Effector CD8-positive, alpha-beta T cell (primary cell): ENCODE results near the gene CAB39.

Experiments
- DNase-seq: peaks from one replicate; lab custom pipeline; 2025; lab: John Stamatoyannopoulos, UW

The CAB39 gene

GRCh38 chr2:230784795-230785194 is 72.2 kb downstream of the CAB39 start:
- no peak for DNase-seq

- DNase-seq = no peak
Observed at GRCh38 chr2:230785346-230785745, 72.7 kb downstream of the CAB39 start.

GRCh38 chr2:230787101-230787500 is 74.5 kb downstream of the CAB39 start:
- no peak for DNase-seq

- DNase-seq = no peak
Observed at GRCh38 chr2:230788554-230789175, 76.0 kb downstream of the CAB39 start.

DNA sequence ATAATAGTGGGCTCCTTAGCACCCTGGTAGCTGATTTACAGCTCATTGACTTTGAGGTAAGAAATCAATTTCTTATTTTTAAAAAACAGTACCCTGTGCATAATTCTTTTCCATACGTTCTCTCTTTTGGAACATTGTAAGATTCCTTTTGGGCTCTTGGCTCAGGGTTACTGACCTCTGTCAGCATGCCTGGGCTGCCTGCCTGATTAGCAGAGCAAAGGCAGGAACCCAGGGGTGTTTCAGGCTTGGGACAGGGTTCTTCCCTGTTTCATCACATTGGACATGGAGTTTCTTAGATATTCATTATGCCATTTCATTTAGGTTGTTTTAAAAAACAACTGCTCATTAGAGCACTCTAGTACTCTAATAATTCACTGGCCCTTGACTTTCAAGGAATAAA is 78.3 kb downstream of the CAB39 start:
- no peak for DNase-seq

DNA sequence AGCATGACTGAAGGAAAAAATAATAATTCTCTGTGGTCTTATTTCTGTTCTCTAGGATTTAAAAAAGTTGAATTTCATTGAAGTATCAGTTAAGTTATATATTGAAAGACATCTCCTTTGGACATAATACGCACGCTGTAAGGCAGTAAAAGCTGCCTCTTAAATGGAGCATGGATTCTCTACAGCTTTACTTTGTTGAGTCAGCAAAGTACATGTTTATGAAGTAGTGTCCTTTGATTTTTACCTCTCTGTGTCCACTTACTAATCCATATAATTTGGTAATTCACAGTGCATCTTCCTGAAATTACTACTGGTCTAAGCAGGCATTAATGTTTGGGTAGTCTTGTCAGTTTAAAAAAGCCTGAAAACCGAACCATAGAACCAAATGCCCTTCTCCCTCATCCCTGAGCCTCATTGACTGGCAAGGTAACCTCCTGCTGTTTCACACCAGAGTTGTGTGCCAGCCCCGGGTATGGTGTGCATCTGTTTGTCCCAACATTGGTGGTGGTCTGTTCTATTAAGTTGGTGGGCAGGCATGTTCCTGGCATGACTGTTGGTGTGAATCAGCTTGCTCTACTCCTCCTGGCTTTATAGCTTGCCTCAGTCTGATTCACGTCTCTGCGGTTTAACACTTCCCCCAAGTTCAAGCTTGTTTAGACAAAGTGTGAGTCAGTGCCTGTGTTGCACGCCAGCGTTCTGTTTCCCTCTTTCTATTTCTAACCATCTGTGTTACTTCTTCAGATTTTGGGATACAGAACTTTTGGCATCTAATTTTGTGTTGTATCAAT is 81.1 kb downstream of the CAB39 start:
- DNase-seq = peak; percentile 9

- no peak for DNase-seq
Observed at GRCh38 chr2:230794497-230794896, 81.9 kb downstream of the CAB39 start.

- no peak for DNase-seq
Observed at GRCh38 chr2:230795856-230796255, 83.2 kb downstream of the CAB39 start.

DNA sequence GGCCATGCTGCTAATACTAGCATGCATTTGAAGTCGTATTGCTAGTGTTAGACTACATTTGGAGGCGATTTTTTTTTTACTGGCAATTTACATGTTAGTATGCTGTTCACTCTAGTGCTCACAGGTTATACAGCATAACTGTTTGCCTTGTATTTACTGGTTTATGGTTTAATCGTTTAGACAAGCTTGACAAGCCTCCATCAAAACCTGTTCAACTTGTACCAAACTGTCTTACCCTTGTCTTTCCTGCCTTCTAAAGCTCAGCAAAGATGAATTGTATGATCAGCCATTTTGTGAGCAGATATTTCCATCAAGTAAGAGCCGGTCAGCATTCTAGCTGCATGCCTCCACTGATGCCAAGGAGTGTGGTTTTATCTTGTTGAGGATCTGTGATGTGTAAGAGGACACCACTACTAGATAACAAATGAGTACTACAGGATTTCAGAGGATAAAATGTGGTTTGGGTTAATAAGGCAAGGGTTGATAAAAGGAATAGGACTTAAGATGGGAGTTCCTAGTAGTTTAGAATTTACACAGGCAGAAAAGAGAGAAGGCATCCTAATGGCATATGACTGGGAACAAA is 83.7 kb downstream of the CAB39 start:
- DNase-seq = no peak

DNA sequence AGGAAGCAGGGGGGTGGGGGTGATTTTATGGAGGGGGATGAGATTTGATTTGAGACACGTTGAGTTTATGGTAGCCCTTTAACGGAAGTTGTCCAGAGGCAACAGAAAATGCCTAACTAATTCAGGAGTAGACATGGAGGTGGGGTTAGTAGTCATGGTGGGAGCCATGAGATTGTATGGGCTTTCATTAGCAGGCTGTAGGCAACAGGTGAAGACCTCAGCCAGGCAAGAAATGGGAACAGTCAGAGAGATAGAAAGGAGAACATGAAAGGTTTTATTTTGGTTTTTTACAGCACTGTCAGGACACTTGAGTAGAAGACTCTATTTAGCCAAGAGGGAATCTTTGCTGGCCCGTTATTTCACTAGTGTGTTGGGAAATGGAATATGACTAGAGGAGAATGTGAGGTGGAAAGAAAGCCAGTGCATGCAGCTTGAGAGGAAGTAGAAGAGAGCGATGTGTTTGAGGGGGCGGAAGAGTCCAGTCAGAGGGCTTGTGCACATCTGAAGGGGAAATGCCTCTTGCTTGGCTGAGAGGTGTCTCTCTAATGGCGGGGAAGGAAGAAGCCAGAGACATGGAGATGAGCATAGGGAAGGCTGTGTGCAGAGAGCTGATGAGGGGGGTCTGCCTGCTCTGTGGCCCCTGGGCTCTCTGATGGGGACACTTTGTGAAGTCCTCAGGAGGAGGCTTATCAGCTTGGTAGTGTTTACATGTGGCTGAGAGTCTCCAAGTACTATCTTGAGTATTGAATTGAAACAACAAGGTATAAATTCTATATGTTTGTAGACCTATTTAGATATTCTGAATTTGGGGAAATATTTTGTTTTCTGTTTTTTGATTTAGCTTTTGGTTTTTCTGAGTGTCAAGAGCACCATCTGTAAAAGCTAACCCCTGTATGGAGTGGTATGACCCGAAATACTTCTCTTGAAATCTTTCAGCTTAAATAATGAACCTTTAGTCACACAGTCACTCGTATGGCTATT is 85.2 kb downstream of the CAB39 start:
- DNase-seq = no peak

DNA sequence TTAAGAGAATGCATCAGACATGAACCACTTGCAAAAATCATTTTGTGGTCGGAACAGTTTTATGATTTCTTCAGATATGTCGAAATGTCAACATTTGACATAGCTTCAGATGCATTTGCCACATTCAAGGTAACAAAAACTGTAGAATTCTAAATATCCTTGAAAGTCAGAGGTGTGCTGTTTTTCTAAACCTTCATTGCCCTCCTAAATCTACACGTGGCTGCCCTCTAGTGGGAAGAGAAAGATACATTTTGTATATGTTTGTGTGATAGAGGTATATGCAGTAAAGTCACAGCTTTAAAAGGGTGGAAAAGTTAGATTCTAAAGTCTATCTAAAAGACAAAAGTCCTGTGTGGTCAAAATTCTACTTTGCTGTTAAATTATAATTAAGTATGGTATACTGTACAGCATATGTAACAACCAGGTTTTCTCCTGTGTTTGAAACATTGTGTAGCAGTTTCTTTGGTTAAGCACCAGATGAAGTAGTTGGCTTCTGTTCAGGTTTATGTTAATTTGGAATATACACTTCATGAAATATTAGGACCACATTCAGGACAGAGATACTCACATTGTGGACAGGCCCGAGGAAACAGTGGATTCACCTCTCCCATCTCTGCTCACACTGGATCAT is 86.2 kb downstream of the CAB39 start:
- DNase-seq = no peak

GRCh38 chr2:230805353-230806017 is 92.8 kb downstream of the CAB39 start:
- no peak for DNase-seq

DNA sequence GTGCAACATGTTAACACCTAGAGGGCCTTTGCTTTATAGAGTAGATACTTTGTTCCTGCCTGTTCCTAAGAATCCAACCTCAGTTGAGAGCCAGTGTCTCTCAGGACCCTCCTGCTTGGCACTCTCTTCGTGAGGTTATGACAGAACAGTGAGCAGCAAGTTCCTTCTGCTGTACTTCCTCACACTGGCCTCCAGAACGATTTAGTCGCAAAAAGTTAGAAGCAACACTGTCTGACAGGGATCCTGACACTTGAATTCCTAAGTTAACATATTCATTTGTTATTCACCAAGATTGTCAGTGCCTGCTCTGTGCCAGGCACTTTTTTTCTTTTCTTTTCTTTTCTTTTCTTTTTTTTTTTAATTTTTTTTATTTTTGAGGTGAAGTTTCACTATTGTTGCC is 95.1 kb downstream of the CAB39 start:
- DNase-seq = no peak

GRCh38 chr2:230809015-230809414 is 96.4 kb downstream of the CAB39 start:
- no peak for DNase-seq

- DNase-seq = no peak
Observed at GRCh38 chr2:230809677-230810251, 97.1 kb downstream of the CAB39 start.

DNA sequence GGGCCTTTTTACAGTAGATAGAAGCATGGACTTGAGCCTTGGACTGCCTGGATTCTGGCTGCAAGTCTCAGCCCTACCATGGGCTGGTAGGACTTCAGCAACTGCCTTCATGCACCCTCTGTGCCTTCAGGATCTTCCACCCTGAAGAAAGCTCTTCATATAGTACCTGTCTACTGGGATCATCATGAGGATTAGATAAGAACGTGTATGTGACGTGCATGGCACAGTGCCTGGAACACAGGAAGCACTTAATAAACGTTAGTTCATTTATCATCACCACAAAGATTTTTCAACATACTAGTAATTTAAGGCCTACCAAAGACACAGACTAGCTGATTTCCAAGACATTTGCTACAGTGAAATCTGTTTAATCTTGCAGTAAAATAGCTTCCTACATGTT is 98.9 kb downstream of the CAB39 start:
- no peak for DNase-seq

DNA sequence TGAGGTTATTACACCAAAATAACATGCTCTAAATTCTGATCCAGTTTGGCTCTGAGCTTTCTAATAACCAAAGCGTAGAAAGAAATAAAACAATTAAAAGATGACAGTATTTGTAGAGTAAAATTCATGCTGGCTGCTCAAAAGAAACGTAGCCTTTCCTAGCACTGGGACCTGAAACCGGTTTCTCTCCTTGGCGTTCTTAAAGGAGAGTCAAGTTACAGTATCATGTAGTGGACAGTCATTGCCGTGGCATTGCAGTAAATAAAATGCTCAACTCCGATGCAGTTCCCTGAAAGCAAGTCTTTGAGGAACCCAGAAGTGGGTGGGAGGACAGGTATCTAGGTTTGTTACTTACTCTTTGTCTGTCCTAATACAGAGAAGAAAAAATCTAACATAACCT is 99.4 kb downstream of the CAB39 start:
- no peak for DNase-seq

GRCh38 chr2:230814616-230815015 is 102.0 kb downstream of the CAB39 start:
- no peak for DNase-seq

GRCh38 chr2:230815088-230815487 is 102.4 kb downstream of the CAB39 start:
- DNase-seq = no peak

- no peak for DNase-seq
Observed at GRCh38 chr2:230816735-230817134, 104.1 kb downstream of the CAB39 start.

DNA sequence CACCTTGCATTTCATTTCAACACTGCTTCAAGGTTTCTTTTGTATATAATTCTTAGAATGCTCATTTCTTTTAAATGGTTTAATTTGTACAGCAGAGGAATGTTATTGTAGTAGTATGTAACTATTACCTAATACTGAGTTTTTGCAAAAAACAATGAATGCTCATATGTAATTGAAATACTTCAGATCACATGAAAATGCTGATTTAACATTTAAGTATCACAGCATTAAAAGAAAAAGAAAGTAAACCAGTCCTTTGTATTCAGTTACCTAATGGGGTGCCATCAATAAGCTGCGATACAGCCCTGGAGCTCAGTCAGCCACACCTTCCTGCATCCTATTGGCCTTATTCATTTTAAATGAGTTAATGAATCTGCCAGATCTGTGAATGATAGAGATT is 106.8 kb downstream of the CAB39 start:
- DNase-seq = no peak
